AG04450 (cell line): ENCODE measurements around the gene USP53. TPM values are rescaled to one million over a fixed set of nuclear protein-coding genes. Genes with fewer than 3 reads are reported as not detected.

Source experiments
- CTCF ChIA-PET: fragments of 300-600, 350-600 bp; formaldehyde crosslinking; extraction: SDS; loops from one replicate; lab custom pipeline; 2022; ENCODE audit warnings: antibody characterized with exemption, inconsistent platforms; lab: Charles Lee
- POLR2A ChIA-PET: fragments of 350-600 bp; formaldehyde crosslinking; extraction: SDS; loops from one replicate; lab custom pipeline; 2021; ENCODE audit warnings: antibody characterized with exemption, inconsistent platforms; lab: Yijun Ruan, JAX
- DNase-seq: peaks from one replicate; pipeline ENCODE4 v3.0.0-alpha.2; 2011; ENCODE audit warnings: low read depth, low spot score
- H3K27ac ChIP-seq: one replicate; pipeline ENCODE4 v1.5.1; 2012; ENCODE audit warnings: low read depth, low read length, control low read depth
- H3K27me3 ChIP-seq: one replicate; pipeline ENCODE4 v1.6.0; 2012; ENCODE audit warnings: low read length; ENCODE audit not compliant: control insufficient read depth, insufficient read depth
- H3K4me3 ChIP-seq: 2 replicates; pipeline ENCODE4 v1.5.1; 2011; ENCODE audit warnings: mild to moderate bottlenecking, low read depth, low read length, control low read depth
- H3K9me3 ChIP-seq: 2 replicates; pipeline ENCODE4 v1.5.1; 2012; ENCODE audit warnings: low read length; ENCODE audit not compliant: control insufficient read depth, insufficient read depth
- polyA plus RNA-seq: library from polyadenylated mRNA; depleted of rRNA; stranded (reverse); fragments of >200 nt; gene quantifications from 2 replicates; pipeline ENCODE4 v1.2.3, GENCODE V29; 2011
- TF ChIP-seq, protein P1 (sequence below): IDR thresholded peaks from 2 replicates; pipeline ENCODE4 v1.5.1; 2011; ENCODE audit warnings: low read depth, low read length, control low read depth, inconsistent platforms

Gene USP53
- polyA plus RNA-seq, 1 experiment = 19.0 TPM

GRCh38 chr4:119197772-119198212 is 14.7 kb upstream of the USP53 start:
- TF ChIP-seq, protein P1, sequence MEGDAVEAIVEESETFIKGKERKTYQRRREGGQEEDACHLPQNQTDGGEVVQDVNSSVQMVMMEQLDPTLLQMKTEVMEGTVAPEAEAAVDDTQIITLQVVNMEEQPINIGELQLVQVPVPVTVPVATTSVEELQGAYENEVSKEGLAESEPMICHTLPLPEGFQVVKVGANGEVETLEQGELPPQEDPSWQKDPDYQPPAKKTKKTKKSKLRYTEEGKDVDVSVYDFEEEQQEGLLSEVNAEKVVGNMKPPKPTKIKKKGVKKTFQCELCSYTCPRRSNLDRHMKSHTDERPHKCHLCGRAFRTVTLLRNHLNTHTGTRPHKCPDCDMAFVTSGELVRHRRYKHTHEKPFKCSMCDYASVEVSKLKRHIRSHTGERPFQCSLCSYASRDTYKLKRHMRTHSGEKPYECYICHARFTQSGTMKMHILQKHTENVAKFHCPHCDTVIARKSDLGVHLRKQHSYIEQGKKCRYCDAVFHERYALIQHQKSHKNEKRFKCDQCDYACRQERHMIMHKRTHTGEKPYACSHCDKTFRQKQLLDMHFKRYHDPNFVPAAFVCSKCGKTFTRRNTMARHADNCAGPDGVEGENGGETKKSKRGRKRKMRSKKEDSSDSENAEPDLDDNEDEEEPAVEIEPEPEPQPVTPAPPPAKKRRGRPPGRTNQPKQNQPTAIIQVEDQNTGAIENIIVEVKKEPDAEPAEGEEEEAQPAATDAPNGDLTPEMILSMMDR = no peak
- POLR2A ChIA-PET = no interaction called here
- H3K27me3 ChIP-seq = no peaks in the 10 kb centered on the region
- CTCF ChIA-PET = no interaction called here
- H3K27ac ChIP-seq = no peak overlapping the region
- no peak overlapping the region for H3K4me3 ChIP-seq
- H3K9me3 ChIP-seq = no peaks in the 10 kb centered on the region; the same call in 1 of the 2 replicates
- DNase-seq = no peak

- CTCF ChIA-PET = no interaction called here
- TF ChIP-seq, protein P1 = no peak
- DNase-seq = no peak
- Histone ChIP-seq H3K27ac (no peak overlapping the region), H3K9me3 (no peaks in the 10 kb centered on the region), H3K27me3 (no peaks in the 10 kb centered on the region), H3K4me3 (no peak overlapping the region)
- POLR2A ChIA-PET = interaction anchor here (0.6 kb wide), 2 partner anchors 32 to 49 kb away, joined by 3 read pairs; no protein-coding TSS in a partner anchor
Observed at GRCh38 chr4:119204916-119205315, 7.6 kb upstream of the USP53 start.

- H3K27ac ChIP-seq = no peak overlapping the region
- ChIA-PET CTCF (no interaction called here), POLR2A (no interaction called here)
- DNase-seq = no peak
- TF ChIP-seq, protein P1 = no peak
- no peaks in the 10 kb centered on the region for H3K9me3 ChIP-seq
- H3K4me3 ChIP-seq = no peak overlapping the region
- H3K27me3 ChIP-seq = no peaks in the 10 kb centered on the region
Observed at GRCh38 chr4:119205690-119206089, 6.8 kb upstream of the USP53 start.

DNA sequence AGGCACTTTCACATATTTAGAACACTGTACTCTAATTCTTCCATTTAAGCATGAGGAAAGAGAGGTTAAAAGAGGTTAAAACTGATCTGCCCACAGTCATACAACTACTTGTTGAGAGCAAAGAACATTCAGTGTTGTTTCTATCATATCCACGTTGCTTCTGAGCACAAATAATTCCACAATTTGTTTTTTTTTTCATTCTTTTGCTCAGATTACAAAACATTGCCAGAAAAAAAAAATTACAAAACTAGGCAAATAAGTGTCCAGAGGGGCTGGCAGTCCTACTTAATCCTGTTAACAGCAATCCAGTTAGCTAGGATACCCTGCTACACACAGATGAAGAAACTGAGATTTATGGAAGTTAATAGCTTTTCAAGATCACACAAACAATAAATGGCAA is 6.3 kb upstream of the USP53 start:
- Histone ChIP-seq H3K27ac (no peak overlapping the region), H3K4me3 (no peak overlapping the region), H3K27me3 (no peaks in the 10 kb centered on the region), H3K9me3 (no peaks in the 10 kb centered on the region)
- CTCF ChIA-PET = no interaction called here
- DNase-seq = no peak
- POLR2A ChIA-PET = no interaction called here
- TF ChIP-seq, protein P1 = no peak

- CTCF ChIA-PET = no interaction called here
- Histone ChIP-seq H3K27ac (no peak overlapping the region), H3K9me3 (no peaks in the 10 kb centered on the region), H3K4me3 (no peak overlapping the region), H3K27me3 (no peaks in the 10 kb centered on the region)
- TF ChIP-seq, protein P1 = no peak
- DNase-seq = no peak
- POLR2A ChIA-PET = no interaction called here
Observed at GRCh38 chr4:119207051-119207450, 5.5 kb upstream of the USP53 start.
